B cell (primary cell): ENCODE data around the gene NES. TPM values are rescaled to one million over a fixed set of nuclear protein-coding genes. Genes with fewer than 3 reads are reported as not detected.

Experiments used
- ATAC-seq: fragments of 200-7000 bp; cut with Tn5 transposase; one replicate; pipeline ENCODE4 v1.10.0; 2021; ENCODE audit warnings: low read depth, mild to moderate bottlenecking, moderate number of reproducible peaks, moderate library complexity
- CTCF ChIA-PET: fragments of 350-600 bp; sonication (Branson Sonifier 250); formaldehyde crosslinking; loops from one replicate; lab custom pipeline; 2021; ENCODE audit warnings: antibody characterized with exemption, inconsistent platforms; lab: Charles Lee
- POLR2A ChIA-PET: fragments of 350-600 bp; sonication (Branson Sonifier 250); formaldehyde crosslinking; loops from one replicate; lab custom pipeline; 2021; ENCODE audit warnings: antibody characterized with exemption; lab: Charles Lee
- DNase-seq: peaks from one replicate; pipeline ENCODE4 v3.0.0; 2013
- H2AFZ ChIP-seq: 2 replicates; pipeline ENCODE4 v1.6.1; 2012; ENCODE audit warnings: mild to moderate bottlenecking, low read depth, low read length; ENCODE audit not compliant: insufficient read depth, poor library complexity, severe bottlenecking
- H3K27ac ChIP-seq, 2 donors: 1 replicate in 1 of 2; 2 replicates in 1 of 2; pipeline ENCODE4 v1.5.1; 2012 to 2013; ENCODE audit warnings: low read length in 2 of 2, mild to moderate bottlenecking in 2 of 2, moderate library complexity in 1 of 2
- H3K27me3 ChIP-seq, 4 experiments: fragments of 200-600 bp in 1 of 4; sonication (generic) in 1 of 4; replicated peaks in 1 of 4; 1 replicate in 2 of 4; 2 replicates in 2 of 4; pipeline versions ENCODE4 v1.6.1 to v1.7.0; 2013 to 2016; ENCODE audit warnings: low read length in 3 of 4, mild to moderate bottlenecking in 2 of 4, mixed read lengths in 1 of 4, moderate library complexity in 1 of 4; ENCODE audit not compliant: insufficient read depth in 4 of 4, control insufficient read depth in 3 of 4; ENCODE audit errors: control extremely low read depth in 1 of 4
- H3K36me3 ChIP-seq, 2 experiments: replicated peaks in 1 of 2; 1 replicate in 1 of 2; 2 replicates in 1 of 2; pipeline versions ENCODE4 v1.6.1 to v1.7.1; 2013; ENCODE audit warnings: low read length in 1 of 2; ENCODE audit not compliant: insufficient read depth in 2 of 2, control insufficient read depth in 1 of 2; ENCODE audit errors: control extremely low read depth in 1 of 2, extremely low read depth in 1 of 2
- H3K4me1 ChIP-seq, 2 donors: fragments of 200-600 bp in 1 of 2; sonication (generic) in 1 of 2; 1 replicate in 1 of 2; 2 replicates in 1 of 2; pipeline versions ENCODE4 v1.5.1 to v1.6.1; 2013 to 2017; ENCODE audit warnings: low read length in 2 of 2; ENCODE audit not compliant: control insufficient read depth in 2 of 2, insufficient read depth in 2 of 2
- H3K4me2 ChIP-seq: replicated peaks from 2 replicates; pipeline ENCODE3; 2012; ENCODE audit warnings: mild to moderate bottlenecking, low read depth, low read length; ENCODE audit not compliant: poor library complexity, severe bottlenecking
- H3K4me3 ChIP-seq, 5 experiments: fragments of 200-600 bp in 1 of 5; sonication (generic) in 1 of 5; 1 replicate in 3 of 5; 2 replicates in 2 of 5; pipeline versions ENCODE4 v1.5.1 to v1.7.0; 2011 to 2016; ENCODE audit warnings: low read length in 4 of 5, mild to moderate bottlenecking in 4 of 5, low read depth in 2 of 5, control low read depth in 1 of 5, moderate library complexity in 1 of 5; ENCODE audit not compliant: insufficient read depth in 1 of 5; ENCODE audit errors: control extremely low read depth in 1 of 5, extremely low read depth in 1 of 5
- H3K79me2 ChIP-seq: fragments of 200-600 bp; sonication (generic); one replicate; pipeline ENCODE4 v1.6.0; 2016; ENCODE audit warnings: low read length; ENCODE audit not compliant: control insufficient read depth, insufficient read depth
- H3K9ac ChIP-seq: fragments of 200-600 bp; sonication (generic); 2 replicates; pipeline ENCODE4 v1.6.1; 2017; ENCODE audit warnings: mild to moderate bottlenecking, low read length, moderate library complexity
- H3K9me3 ChIP-seq, 3 donors: one replicate each; pipeline versions ENCODE4 v1.6.1 to v1.7.1; 2013; ENCODE audit warnings: low read length in 2 of 3; ENCODE audit not compliant: control insufficient read depth in 2 of 3, insufficient read depth in 1 of 3; ENCODE audit errors: control extremely low read depth in 1 of 3
- H4K20me1 ChIP-seq: 2 replicates; pipeline ENCODE4 v1.6.0; 2012; ENCODE audit warnings: mild to moderate bottlenecking, low read length; ENCODE audit not compliant: insufficient read depth, control insufficient read depth, poor library complexity, severe bottlenecking
- H3K27ac Mint-ChIP-seq: one replicate; pipeline ENCODE4 v1.8.0; 2021; ENCODE audit warnings: mixed read lengths
- H3K27me3 Mint-ChIP-seq: one replicate; pipeline ENCODE4 v1.8.0; 2021; ENCODE audit warnings: mixed read lengths
- H3K4me1 Mint-ChIP-seq: one replicate; pipeline ENCODE4 v1.8.0; 2021; ENCODE audit warnings: mixed read lengths
- H3K4me3 Mint-ChIP-seq: one replicate; pipeline ENCODE4 v1.8.0; 2021; ENCODE audit warnings: mixed read lengths
- H3K9me3 Mint-ChIP-seq: one replicate; pipeline ENCODE4 v1.8.0; 2022; ENCODE audit warnings: mixed read lengths; ENCODE audit not compliant: insufficient read depth
- EZH2 ChIP-seq: IDR thresholded peaks from 2 replicates; pipeline ENCODE4 v1.6.1; 2012; ENCODE audit warnings: borderline replicate concordance, low read depth, mild to moderate bottlenecking, moderate library complexity, low read length; ENCODE audit not compliant: insufficient read depth, poor library complexity, severe bottlenecking
- WGBS: methylation state at CpG from one replicate; pipeline ENCODE4 v1.1.5; 2013; ENCODE audit warnings: missing lambda C conversion rate; ENCODE audit not compliant: insufficient coverage; 5-methylcytosine and 5-hydroxymethylcytosine counted together
- intact Hi-C: fragments of 100-400 bp; cut with micrococcal nuclease; formaldehyde crosslinking; loops from one replicate; pipeline ENCODE4 v1.10.0; 2022
- polyA plus RNA-seq: library from polyadenylated mRNA; depleted of rRNA; stranded (reverse); fragments of >200 nt; gene quantifications from 2 replicates; pipeline ENCODE4 v1.2.3, GENCODE V29; 2012
- total RNA-seq, 2 donors: library from RNA; stranded (reverse); fragments of 120-200 nt in 1 of 2; gene quantifications; 1 replicate in 1 of 2; 2 replicates in 1 of 2; pipeline versions ENCODE4 v1.2.3 to v1.2.4, GENCODE V29; 2013 to 2022
- TF ChIP-seq, protein P1 (sequence below): fragments of 200-600 bp; IDR thresholded peaks from one replicate; pipeline ENCODE4 v1.8.0; 2022; ENCODE audit warnings: antibody characterized with exemption, mild to moderate bottlenecking

The NES gene
- total and polyA plus RNA-seq, 2 donors (not counting 1 experiment from before 2014, with no cell fraction given): 0.05 TPM; not detected in 1

DNA sequence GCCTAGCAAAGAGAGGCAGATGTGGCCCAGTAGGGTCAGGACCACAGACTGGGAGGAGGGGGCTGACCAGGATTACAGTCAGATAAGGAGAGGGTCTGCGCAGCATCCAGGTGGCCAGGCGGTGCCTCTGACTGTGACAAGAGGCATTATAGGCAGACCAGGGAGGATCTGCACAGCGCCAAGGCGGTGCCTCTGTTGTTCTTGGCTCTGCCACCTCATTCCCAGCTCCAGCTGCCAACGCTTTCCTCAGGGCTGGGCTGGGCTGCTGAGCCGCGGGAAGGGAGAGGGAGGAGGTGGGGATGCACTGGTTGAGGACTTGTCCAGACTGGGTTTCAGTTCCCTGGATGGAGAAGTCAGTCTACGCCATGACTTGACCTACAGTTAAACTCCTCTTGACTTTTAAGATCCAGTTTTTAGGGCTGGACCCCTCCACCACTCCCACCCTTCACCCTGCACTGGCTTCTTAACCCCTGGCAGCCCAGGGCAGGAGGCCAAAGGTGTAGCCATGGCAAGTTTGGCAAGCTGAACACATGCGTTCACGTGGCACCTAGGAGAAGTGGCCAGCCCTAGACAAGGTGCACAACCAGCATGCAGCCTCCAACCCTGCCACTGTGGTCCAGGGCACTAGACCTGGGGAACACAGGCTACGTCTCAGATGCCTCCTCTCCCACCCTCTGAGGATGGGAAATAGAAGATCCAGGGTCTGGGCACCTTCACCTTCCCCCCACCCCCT, 32.7 kb upstream of the NES start:
- ChIA-PET POLR2A (no interaction called here), CTCF (interaction anchor here (1.4 to 7.6 kb wide), 3 partner anchors 16 to 33 kb away, joined by 3 to 80 read pairs (median 7); partner anchors contain the start of gene NES)
- Histone ChIP-seq H3K36me3 (no peaks in the 10 kb centered on the region), H3K79me2 (no peaks in the 10 kb centered on the region), H3K27me3 (peaks cover 0 to 17% (median 7%) of the 10 kb centered on the region in 4 experiments), H3K4me3 (no peak overlapping the region), H2AFZ (no peak overlapping the region), H3K4me2 (no peak overlapping the region), H3K4me1 (peaks cover 15 to 20% of the 10 kb centered on the region in 2 donors), H4K20me1 (no peaks in the 10 kb centered on the region), H3K27ac (no peak overlapping the region), H3K9ac (no peak overlapping the region), H3K9me3 (no peaks in the 10 kb centered on the region)
- TF ChIP-seq EZH2: no peak
- TF ChIP-seq, protein P1, sequence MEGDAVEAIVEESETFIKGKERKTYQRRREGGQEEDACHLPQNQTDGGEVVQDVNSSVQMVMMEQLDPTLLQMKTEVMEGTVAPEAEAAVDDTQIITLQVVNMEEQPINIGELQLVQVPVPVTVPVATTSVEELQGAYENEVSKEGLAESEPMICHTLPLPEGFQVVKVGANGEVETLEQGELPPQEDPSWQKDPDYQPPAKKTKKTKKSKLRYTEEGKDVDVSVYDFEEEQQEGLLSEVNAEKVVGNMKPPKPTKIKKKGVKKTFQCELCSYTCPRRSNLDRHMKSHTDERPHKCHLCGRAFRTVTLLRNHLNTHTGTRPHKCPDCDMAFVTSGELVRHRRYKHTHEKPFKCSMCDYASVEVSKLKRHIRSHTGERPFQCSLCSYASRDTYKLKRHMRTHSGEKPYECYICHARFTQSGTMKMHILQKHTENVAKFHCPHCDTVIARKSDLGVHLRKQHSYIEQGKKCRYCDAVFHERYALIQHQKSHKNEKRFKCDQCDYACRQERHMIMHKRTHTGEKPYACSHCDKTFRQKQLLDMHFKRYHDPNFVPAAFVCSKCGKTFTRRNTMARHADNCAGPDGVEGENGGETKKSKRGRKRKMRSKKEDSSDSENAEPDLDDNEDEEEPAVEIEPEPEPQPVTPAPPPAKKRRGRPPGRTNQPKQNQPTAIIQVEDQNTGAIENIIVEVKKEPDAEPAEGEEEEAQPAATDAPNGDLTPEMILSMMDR: no peak
- H3K27me3 Mint-ChIP-seq: no peaks in the 10 kb centered on the region
- intact Hi-C loops: loop anchor here (5.0 kb wide), 1 partner anchor 152 kb away; the partner anchor contains the start of gene NTRK1
- ATAC-seq (no peak), DNase-seq (no peak)
- no peak overlapping the region for H3K27ac Mint-ChIP-seq
- no peaks in the 10 kb centered on the region for H3K9me3 Mint-ChIP-seq
- 91% methylated on average over 10 of the region's 11 CpGs for WGBS
- H3K4me1 Mint-ChIP-seq: peaks cover 20% of the 10 kb centered on the region
- H3K4me3 Mint-ChIP-seq: no peak overlapping the region

DNA sequence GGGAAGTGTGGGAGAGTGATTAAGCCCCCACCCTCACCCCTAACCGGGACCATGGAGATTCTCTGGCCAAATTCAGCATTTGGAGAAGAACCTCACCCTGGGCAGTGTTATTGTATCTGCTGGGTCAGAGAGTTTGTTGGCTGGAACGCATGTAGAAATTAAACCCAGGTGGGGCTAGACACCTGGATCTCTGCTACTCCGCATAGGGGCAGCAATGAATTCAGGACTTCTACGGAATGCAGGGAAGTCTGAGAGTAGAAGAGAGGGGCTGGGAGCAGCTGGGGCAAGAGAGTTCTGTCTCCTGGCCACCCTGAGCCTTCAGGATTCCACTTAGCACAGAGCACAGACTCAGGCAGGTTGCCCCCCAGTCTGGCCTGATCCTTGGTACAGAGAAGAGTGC, 31.8 kb upstream of the NES start:
- CTCF ChIA-PET: interaction anchor here (1.4 to 7.6 kb wide), 2 partner anchors 19 to 32 kb away, joined by 3 to 80 read pairs; partner anchors contain the start of gene NES
- no peaks in the 10 kb centered on the region for H3K9me3 Mint-ChIP-seq
- no peak overlapping the region for H3K27ac ChIP-seq
- H3K9ac ChIP-seq: no peak overlapping the region
- no peak overlapping the region for H3K27ac Mint-ChIP-seq
- no peak overlapping the region for H3K4me2 ChIP-seq
- DNase-seq (no peak), ATAC-seq (no peak)
- no peak for TF ChIP-seq EZH2
- TF ChIP-seq, protein P1: no peak
- no peak overlapping the region for H2AFZ ChIP-seq
- peaks cover 24 to 28% of the 10 kb centered on the region in 2 donors for H3K4me1 ChIP-seq
- no peak overlapping the region for H3K4me3 ChIP-seq
- H3K4me3 Mint-ChIP-seq: no peak overlapping the region
- POLR2A ChIA-PET: no interaction called here
- peaks cover 29% of the 10 kb centered on the region for H3K4me1 Mint-ChIP-seq
- peaks cover under 1 to 26% (median 15%) of the 10 kb centered on the region in 4 experiments for H3K27me3 ChIP-seq
- H3K27me3 Mint-ChIP-seq: peaks cover 6% of the 10 kb centered on the region
- peaks cover 7% of the 10 kb centered on the region for H4K20me1 ChIP-seq
- intact Hi-C loops: loop anchor here (5.0 kb wide), 1 partner anchor 153 kb away; the partner anchor contains the start of gene NTRK1
- no peaks in the 10 kb centered on the region for H3K79me2 ChIP-seq
- 98% methylated on average over 3 of the region's 4 CpGs for WGBS
- H3K36me3 ChIP-seq: no peaks in the 10 kb centered on the region
- H3K9me3 ChIP-seq: no peaks in the 10 kb centered on the region
